GM23338 (cell line): ENCODE results near the gene FLNC. TPM values are rescaled to one million over a fixed set of nuclear protein-coding genes. Genes with fewer than 3 reads are reported as not detected.

ENCODE experiments used
- ATAC-seq: fragments of 200-7000 bp; cut with Tn5 transposase; 3 replicates; pipeline ENCODE4 v1.9.1; 2020
- DNase-seq: peaks from one replicate; pipeline ENCODE4 v3.0.0-alpha.2; 2015; ENCODE audit warnings: low spot score
- H2AFZ ChIP-seq: fragments of 200-600 bp; sonication (generic); 2 replicates; pipeline ENCODE4 v1.8.0; 2016; ENCODE audit warnings: antibody characterized with exemption, mild to moderate bottlenecking, moderate library complexity
- H3F3A ChIP-seq: fragments of 200-600 bp; sonication (generic); replicated peaks from 2 replicates; pipeline ENCODE4 v1.8.0; 2017; ENCODE audit warnings: antibody characterized with exemption, mixed run types, low read depth
- H3K27ac ChIP-seq: fragments of 200-600 bp; sonication (generic); 2 replicates; pipeline ENCODE4 v1.6.1; 2016; ENCODE audit warnings: low read depth
- H3K27me3 ChIP-seq: fragments of 200-600 bp; sonication (generic); 2 replicates; pipeline ENCODE4 v1.8.0; 2016; ENCODE audit warnings: mild to moderate bottlenecking, mixed run types, moderate library complexity; ENCODE audit not compliant: insufficient read depth
- H3K36me3 ChIP-seq: fragments of 200-600 bp; sonication (generic); 2 replicates; pipeline ENCODE4 v1.8.0; 2016; ENCODE audit warnings: mild to moderate bottlenecking; ENCODE audit not compliant: insufficient read depth
- H3K4me1 ChIP-seq: fragments of 200-600 bp; sonication (generic); 2 replicates; pipeline ENCODE4 v1.8.0; 2016; ENCODE audit warnings: mild to moderate bottlenecking, moderate library complexity; ENCODE audit not compliant: insufficient read depth
- H3K4me2 ChIP-seq: fragments of 200-600 bp; sonication (generic); 2 replicates; pipeline ENCODE4 v1.7.1; 2017; ENCODE audit warnings: mixed run types
- H3K4me3 ChIP-seq: fragments of 200-600 bp; sonication (generic); 2 replicates; pipeline ENCODE4 v1.6.1; 2016; ENCODE audit warnings: mixed run types
- H3K79me2 ChIP-seq: fragments of 200-600 bp; sonication (generic); replicated peaks from 2 replicates; pipeline ENCODE4 v1.8.0; 2017; ENCODE audit warnings: mild to moderate bottlenecking; ENCODE audit not compliant: insufficient read depth
- H3K9me2 ChIP-seq: fragments of 200-600 bp; sonication (generic); 2 replicates; pipeline ENCODE4 v1.8.0; 2017; ENCODE audit not compliant: insufficient read depth
- H4K20me1 ChIP-seq: fragments of 200-600 bp; sonication (generic); replicated peaks from 2 replicates; pipeline ENCODE4 v1.8.0; 2017; ENCODE audit warnings: mild to moderate bottlenecking; ENCODE audit not compliant: insufficient read depth
- H3K27ac Mint-ChIP-seq: 2 replicates; pipeline ENCODE4 v1.8.0; 2020; ENCODE audit warnings: inconsistent platforms, mild to moderate bottlenecking, moderate library complexity, mixed read lengths
- H3K27me3 Mint-ChIP-seq: 3 replicates; pipeline ENCODE4 v1.8.0; 2022; ENCODE audit warnings: low read depth, mild to moderate bottlenecking, moderate library complexity, mixed read lengths, inconsistent platforms; ENCODE audit not compliant: insufficient read depth, poor library complexity
- H3K36me3 Mint-ChIP-seq: 3 replicates; pipeline ENCODE4 v1.8.0; 2021; ENCODE audit warnings: low read depth, mild to moderate bottlenecking, inconsistent platforms, moderate library complexity, mixed read lengths
- H3K4me1 Mint-ChIP-seq: 3 replicates; pipeline ENCODE4 v1.8.0; 2020; ENCODE audit warnings: mild to moderate bottlenecking, inconsistent platforms, mixed read lengths
- H3K4me3 Mint-ChIP-seq: 3 replicates; pipeline ENCODE4 v1.8.0; 2021; ENCODE audit warnings: moderate library complexity, mild to moderate bottlenecking, inconsistent platforms, mixed read lengths
- H3K9me3 Mint-ChIP-seq: 3 replicates; pipeline ENCODE4 v1.8.0; 2020; ENCODE audit warnings: moderate library complexity, mild to moderate bottlenecking, inconsistent platforms, mixed read lengths
- CREB1 ChIP-seq: fragments of 250-450 bp; sonication (Bioruptor Pico); IDR thresholded peaks from 2 replicates; pipeline ENCODE4 v1.5.0; 2020; ENCODE audit warnings: low read depth, mild to moderate bottlenecking, moderate library complexity
- EZH2 ChIP-seq: fragments of 200-600 bp; sonication (generic); IDR thresholded peaks from one replicate; pipeline ENCODE4 v1.8.0; 2017; ENCODE audit warnings: antibody characterized with exemption, mild to moderate bottlenecking, low read depth; ENCODE audit not compliant: unreplicated experiment
- EZH2phosphoT487 ChIP-seq: fragments of 200-600 bp; sonication (generic); IDR thresholded peaks from one replicate; pipeline ENCODE4 v1.8.1; 2018; ENCODE audit warnings: antibody characterized with exemption; ENCODE audit not compliant: unreplicated experiment
- JUNB ChIP-seq: IDR thresholded peaks from one replicate; pipeline ENCODE4 v1.6.1; 2016; ENCODE audit warnings: antibody characterized with exemption; ENCODE audit not compliant: unreplicated experiment
- NANOG ChIP-seq: IDR thresholded peaks from 2 replicates; pipeline ENCODE4 v1.6.1; 2016; ENCODE audit warnings: antibody characterized with exemption, borderline replicate concordance
- POLR2AphosphoS5 ChIP-seq: IDR thresholded peaks from 2 replicates; pipeline ENCODE4 v1.6.1; 2016; ENCODE audit warnings: antibody characterized with exemption, low read depth
- STAT1 ChIP-seq: IDR thresholded peaks from one replicate; pipeline ENCODE4 v1.6.1; 2016; ENCODE audit warnings: antibody characterized with exemption; ENCODE audit not compliant: unreplicated experiment
- ZNF114 ChIP-seq: fragments of 250-450 bp; sonication (Bioruptor Pico); IDR thresholded peaks from 2 replicates; pipeline ENCODE4 v1.5.0; 2020; ENCODE audit warnings: mild to moderate bottlenecking, moderate library complexity
- ZNF331 ChIP-seq: fragments of 250-450 bp; sonication (Bioruptor Pico); IDR thresholded peaks from 2 replicates; pipeline ENCODE4 v1.5.0; 2020; ENCODE audit warnings: low read depth, mild to moderate bottlenecking, moderate library complexity
- polyA plus RNA-seq: library from polyadenylated mRNA; unstranded; fragments of >200 nt; fragmentation: Nextera tagmentation; extraction: Ambion mirVana; gene quantifications from 2 replicates; pipeline ENCODE4 v1.2.1, GENCODE V29; 2016
- total RNA-seq: library from RNA; depleted of rRNA; stranded (reverse); fragments of >200 nt; shearing (Covaris generic); gene quantifications from 2 replicates; pipeline ENCODE4 v1.2.3, GENCODE V29; 2014
- TF ChIP-seq, protein P1 (sequence below): fragments of 250-450 bp; sonication (Bioruptor Pico); IDR thresholded peaks from 2 replicates; pipeline ENCODE4 v1.5.0; 2020; ENCODE audit warnings: mild to moderate bottlenecking, moderate library complexity
- TF ChIP-seq, protein P2 (sequence below): IDR thresholded peaks from one replicate; pipeline ENCODE4 v1.6.1; 2018; ENCODE audit warnings: antibody characterized with exemption; ENCODE audit not compliant: unreplicated experiment
- TF ChIP-seq, protein P3 (sequence below), 2 experiments: fragments of 200-600 bp in 1 of 2; sonication (generic) in 1 of 2; conservative IDR thresholded peaks; 2 replicates each; pipeline versions ENCODE4 v1.5.1 to v1.6.1; 2016 to 2017; ENCODE audit warnings: antibody characterized with exemption in 2 of 2, low read depth in 2 of 2, mild to moderate bottlenecking in 2 of 2, moderate library complexity in 1 of 2
- TF ChIP-seq, protein P4 (sequence below): IDR thresholded peaks from 2 replicates; pipeline ENCODE4 v1.6.1; 2016; ENCODE audit warnings: antibody characterized with exemption

The FLNC gene
- total and polyA plus RNA-seq, 2 experiments from 2014 or later = 0.65 to 11.8 TPM

DNA sequence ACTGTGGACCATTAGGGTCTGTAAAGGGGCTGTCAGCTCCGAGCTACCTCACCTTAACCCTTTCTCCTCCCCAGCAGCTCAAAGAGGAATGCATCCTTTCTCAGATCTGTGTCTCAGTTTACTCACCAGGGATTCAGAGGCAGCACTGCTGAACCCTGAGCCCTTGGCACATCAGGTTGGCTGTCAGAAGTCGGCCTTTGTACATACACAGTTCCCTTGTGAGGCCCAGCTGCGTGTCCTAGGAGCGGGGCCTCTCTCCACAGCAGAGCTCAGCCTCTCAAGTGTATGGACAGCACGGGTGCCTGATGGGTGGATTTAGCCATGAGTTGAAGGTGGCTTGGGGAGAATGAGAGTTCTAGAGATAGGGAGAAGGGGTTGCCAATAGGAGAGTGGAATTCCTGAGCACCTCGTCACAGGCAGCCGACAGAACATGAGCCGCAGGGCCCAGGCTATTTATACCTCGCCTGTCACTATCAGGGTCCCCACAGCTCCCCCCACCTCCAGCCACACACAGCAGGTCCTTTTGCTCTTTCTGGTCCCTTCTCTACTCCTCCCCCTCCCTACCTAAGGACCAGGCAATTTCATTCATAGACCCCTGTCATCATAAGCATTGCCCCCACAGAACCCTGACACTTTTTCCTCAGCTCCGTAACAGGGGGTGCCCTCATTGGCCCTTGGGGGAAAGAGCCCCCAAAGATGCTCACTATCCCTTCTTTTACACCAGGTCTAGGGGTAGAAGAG lies 2.1 kb upstream of the FLNC start:
- Mint-ChIP-seq H3K4me1 (peaks cover 25% of the 10 kb centered on the region), H3K27me3 (peaks cover 41% of the 10 kb centered on the region), H3K27ac (no peak overlapping the region), H3K36me3 (no peaks in the 10 kb centered on the region), H3K4me3 (no peak overlapping the region), H3K9me3 (no peaks in the 10 kb centered on the region)
- no peaks in the 10 kb centered on the region for H3K79me2 ChIP-seq
- H2AFZ ChIP-seq = no peak overlapping the region
- TF ChIP-seq POLR2AphosphoS5 = no peak
- TF ChIP-seq EZH2 = no peak
- TF ChIP-seq, protein P1, sequence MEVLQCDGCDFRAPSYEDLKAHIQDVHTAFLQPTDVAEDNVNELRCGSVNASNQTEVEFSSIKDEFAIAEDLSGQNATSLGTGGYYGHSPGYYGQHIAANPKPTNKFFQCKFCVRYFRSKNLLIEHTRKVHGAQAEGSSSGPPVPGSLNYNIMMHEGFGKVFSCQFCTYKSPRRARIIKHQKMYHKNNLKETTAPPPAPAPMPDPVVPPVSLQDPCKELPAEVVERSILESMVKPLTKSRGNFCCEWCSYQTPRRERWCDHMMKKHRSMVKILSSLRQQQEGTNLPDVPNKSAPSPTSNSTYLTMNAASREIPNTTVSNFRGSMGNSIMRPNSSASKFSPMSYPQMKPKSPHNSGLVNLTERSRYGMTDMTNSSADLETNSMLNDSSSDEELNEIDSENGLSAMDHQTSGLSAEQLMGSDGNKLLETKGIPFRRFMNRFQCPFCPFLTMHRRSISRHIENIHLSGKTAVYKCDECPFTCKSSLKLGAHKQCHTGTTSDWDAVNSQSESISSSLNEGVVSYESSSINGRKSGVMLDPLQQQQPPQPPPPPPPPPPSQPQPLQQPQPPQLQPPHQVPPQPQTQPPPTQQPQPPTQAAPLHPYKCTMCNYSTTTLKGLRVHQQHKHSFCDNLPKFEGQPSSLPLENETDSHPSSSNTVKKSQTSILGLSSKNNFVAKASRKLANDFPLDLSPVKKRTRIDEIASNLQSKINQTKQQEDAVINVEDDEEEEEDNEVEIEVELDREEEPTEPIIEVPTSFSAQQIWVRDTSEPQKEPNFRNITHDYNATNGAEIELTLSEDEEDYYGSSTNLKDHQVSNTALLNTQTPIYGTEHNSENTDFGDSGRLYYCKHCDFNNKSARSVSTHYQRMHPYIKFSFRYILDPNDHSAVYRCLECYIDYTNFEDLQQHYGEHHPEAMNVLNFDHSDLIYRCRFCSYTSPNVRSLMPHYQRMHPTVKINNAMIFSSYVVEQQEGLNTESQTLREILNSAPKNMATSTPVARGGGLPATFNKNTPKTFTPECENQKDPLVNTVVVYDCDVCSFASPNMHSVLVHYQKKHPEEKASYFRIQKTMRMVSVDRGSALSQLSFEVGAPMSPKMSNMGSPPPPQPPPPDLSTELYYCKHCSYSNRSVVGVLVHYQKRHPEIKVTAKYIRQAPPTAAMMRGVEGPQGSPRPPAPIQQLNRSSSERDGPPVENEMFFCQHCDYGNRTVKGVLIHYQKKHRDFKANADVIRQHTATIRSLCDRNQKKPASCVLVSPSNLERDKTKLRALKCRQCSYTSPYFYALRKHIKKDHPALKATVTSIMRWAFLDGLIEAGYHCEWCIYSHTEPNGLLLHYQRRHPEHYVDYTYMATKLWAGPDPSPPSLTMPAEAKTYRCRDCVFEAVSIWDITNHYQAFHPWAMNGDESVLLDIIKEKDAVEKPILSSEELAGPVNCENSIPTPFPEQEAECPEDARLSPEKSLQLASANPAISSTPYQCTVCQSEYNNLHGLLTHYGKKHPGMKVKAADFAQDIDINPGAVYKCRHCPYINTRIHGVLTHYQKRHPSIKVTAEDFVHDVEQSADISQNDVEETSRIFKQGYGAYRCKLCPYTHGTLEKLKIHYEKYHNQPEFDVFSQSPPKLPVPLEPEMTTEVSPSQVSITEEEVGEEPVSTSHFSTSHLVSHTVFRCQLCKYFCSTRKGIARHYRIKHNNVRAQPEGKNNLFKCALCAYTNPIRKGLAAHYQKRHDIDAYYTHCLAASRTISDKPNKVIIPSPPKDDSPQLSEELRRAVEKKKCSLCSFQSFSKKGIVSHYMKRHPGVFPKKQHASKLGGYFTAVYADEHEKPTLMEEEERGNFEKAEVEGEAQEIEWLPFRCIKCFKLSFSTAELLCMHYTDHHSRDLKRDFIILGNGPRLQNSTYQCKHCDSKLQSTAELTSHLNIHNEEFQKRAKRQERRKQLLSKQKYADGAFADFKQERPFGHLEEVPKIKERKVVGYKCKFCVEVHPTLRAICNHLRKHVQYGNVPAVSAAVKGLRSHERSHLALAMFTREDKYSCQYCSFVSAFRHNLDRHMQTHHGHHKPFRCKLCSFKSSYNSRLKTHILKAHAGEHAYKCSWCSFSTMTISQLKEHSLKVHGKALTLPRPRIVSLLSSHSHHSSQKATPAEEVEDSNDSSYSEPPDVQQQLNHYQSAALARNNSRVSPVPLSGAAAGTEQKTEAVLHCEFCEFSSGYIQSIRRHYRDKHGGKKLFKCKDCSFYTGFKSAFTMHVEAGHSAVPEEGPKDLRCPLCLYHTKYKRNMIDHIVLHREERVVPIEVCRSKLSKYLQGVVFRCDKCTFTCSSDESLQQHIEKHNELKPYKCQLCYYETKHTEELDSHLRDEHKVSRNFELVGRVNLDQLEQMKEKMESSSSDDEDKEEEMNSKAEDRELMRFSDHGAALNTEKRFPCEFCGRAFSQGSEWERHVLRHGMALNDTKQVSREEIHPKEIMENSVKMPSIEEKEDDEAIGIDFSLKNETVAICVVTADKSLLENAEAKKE = no peak
- TF ChIP-seq, protein P2, sequence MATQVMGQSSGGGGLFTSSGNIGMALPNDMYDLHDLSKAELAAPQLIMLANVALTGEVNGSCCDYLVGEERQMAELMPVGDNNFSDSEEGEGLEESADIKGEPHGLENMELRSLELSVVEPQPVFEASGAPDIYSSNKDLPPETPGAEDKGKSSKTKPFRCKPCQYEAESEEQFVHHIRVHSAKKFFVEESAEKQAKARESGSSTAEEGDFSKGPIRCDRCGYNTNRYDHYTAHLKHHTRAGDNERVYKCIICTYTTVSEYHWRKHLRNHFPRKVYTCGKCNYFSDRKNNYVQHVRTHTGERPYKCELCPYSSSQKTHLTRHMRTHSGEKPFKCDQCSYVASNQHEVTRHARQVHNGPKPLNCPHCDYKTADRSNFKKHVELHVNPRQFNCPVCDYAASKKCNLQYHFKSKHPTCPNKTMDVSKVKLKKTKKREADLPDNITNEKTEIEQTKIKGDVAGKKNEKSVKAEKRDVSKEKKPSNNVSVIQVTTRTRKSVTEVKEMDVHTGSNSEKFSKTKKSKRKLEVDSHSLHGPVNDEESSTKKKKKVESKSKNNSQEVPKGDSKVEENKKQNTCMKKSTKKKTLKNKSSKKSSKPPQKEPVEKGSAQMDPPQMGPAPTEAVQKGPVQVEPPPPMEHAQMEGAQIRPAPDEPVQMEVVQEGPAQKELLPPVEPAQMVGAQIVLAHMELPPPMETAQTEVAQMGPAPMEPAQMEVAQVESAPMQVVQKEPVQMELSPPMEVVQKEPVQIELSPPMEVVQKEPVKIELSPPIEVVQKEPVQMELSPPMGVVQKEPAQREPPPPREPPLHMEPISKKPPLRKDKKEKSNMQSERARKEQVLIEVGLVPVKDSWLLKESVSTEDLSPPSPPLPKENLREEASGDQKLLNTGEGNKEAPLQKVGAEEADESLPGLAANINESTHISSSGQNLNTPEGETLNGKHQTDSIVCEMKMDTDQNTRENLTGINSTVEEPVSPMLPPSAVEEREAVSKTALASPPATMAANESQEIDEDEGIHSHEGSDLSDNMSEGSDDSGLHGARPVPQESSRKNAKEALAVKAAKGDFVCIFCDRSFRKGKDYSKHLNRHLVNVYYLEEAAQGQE = no peak
- no peak for TF ChIP-seq ZNF331 (CRISPR knock-in tag)
- TF ChIP-seq ZNF114 = no peak
- TF ChIP-seq, protein P3, sequence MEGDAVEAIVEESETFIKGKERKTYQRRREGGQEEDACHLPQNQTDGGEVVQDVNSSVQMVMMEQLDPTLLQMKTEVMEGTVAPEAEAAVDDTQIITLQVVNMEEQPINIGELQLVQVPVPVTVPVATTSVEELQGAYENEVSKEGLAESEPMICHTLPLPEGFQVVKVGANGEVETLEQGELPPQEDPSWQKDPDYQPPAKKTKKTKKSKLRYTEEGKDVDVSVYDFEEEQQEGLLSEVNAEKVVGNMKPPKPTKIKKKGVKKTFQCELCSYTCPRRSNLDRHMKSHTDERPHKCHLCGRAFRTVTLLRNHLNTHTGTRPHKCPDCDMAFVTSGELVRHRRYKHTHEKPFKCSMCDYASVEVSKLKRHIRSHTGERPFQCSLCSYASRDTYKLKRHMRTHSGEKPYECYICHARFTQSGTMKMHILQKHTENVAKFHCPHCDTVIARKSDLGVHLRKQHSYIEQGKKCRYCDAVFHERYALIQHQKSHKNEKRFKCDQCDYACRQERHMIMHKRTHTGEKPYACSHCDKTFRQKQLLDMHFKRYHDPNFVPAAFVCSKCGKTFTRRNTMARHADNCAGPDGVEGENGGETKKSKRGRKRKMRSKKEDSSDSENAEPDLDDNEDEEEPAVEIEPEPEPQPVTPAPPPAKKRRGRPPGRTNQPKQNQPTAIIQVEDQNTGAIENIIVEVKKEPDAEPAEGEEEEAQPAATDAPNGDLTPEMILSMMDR (conservative IDR thresholded peaks at IDR 0.05; ENCODE audit: low read depth in 2 of 2) = no peak
- TF ChIP-seq STAT1 = no peak
- TF ChIP-seq CREB1 (CRISPR knock-in tag) = no peak
- TF ChIP-seq EZH2phosphoT487 = no peak
- TF ChIP-seq NANOG = no peak
- no peak for TF ChIP-seq JUNB
- TF ChIP-seq, protein P4, sequence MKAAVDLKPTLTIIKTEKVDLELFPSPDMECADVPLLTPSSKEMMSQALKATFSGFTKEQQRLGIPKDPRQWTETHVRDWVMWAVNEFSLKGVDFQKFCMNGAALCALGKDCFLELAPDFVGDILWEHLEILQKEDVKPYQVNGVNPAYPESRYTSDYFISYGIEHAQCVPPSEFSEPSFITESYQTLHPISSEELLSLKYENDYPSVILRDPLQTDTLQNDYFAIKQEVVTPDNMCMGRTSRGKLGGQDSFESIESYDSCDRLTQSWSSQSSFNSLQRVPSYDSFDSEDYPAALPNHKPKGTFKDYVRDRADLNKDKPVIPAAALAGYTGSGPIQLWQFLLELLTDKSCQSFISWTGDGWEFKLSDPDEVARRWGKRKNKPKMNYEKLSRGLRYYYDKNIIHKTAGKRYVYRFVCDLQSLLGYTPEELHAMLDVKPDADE = no peak
- ATAC-seq = no peak
- H3F3A ChIP-seq = peaks cover 6% of the 10 kb centered on the region; the same call in 1 of the 2 replicates
- no peaks in the 10 kb centered on the region for H4K20me1 ChIP-seq
- H3K4me3 ChIP-seq = no peak overlapping the region
- H3K36me3 ChIP-seq = no peaks in the 10 kb centered on the region
- DNase-seq = no peak
- peaks cover 42% of the 10 kb centered on the region for H3K27me3 ChIP-seq
- peaks cover 20% of the 10 kb centered on the region for H3K4me1 ChIP-seq
- no peak overlapping the region; the same call in 1 of the 2 replicates for H3K4me2 ChIP-seq
- H3K27ac ChIP-seq = no peak overlapping the region
- H3K9me2 ChIP-seq = no peaks in the 10 kb centered on the region
